Suprapubic skin (tissue), 4 donors: ENCODE results near the gene PIWIL4.
"Not testable (repeated sequence)": the region's sequence is repeated elsewhere in the genome, so short reads cannot be mapped to it uniquely, and the experiment has no call there.

ENCODE experiments used
- EP300 ChIP-seq: sonication (generic); formaldehyde crosslinking; IDR thresholded peaks from one replicate; pipeline ENCODE4 v1.6.1; 2017; ENCODE audit warnings: antibody characterized with exemption
- POLR2A ChIP-seq, 2 donors: fragments of 450-650 bp; IDR thresholded peaks; one replicate each; pipeline ENCODE4 v1.6.1; 2017; ENCODE audit warnings: antibody characterized with exemption in 2 of 2, mild to moderate bottlenecking in 2 of 2, moderate library complexity in 2 of 2
- POLR2AphosphoS5 ChIP-seq, 3 donors: sonication (generic); formaldehyde crosslinking; IDR thresholded peaks; one replicate each; pipeline ENCODE4 v1.6.1; 2017; ENCODE audit warnings: antibody characterized with exemption in 3 of 3
- TF ChIP-seq, protein P1 (sequence below), 2 donors: fragments of 200-600 bp in 1 of 2; fragments of 450-650 bp in 1 of 2; sonication (generic) in 1 of 2; IDR thresholded peaks; one replicate each; pipeline ENCODE4 v1.5.1; 2016 to 2019; ENCODE audit warnings: antibody characterized with exemption in 2 of 2, mild to moderate bottlenecking in 1 of 2, moderate library complexity in 1 of 2

DNA sequence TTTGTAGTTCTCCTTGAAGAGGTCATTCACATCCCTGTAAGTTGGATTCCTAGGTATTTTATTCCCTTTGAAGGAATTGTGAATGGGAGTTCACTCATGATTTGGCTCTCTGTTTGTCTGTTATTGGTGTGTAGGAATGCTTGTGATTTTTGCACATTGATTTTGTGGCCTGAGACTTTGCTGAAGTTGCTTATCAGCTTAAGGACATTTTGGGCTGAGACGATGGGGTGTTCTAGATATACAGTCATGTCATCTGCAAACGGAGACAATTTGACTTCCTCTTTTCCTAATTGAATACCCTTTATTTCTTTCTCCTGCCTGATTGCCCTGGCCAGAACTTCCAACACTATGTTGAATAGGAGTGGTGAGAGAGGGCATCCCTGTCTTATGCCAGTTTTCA lies 5.8 kb downstream of the PIWIL4 start:
- not testable (repeated sequence) for TF ChIP-seq EP300; POLR2A (IDR thresholded peaks at IDR 0.05); POLR2AphosphoS5 (IDR thresholded peaks at IDR 0.05)
- TF ChIP-seq, protein P1, sequence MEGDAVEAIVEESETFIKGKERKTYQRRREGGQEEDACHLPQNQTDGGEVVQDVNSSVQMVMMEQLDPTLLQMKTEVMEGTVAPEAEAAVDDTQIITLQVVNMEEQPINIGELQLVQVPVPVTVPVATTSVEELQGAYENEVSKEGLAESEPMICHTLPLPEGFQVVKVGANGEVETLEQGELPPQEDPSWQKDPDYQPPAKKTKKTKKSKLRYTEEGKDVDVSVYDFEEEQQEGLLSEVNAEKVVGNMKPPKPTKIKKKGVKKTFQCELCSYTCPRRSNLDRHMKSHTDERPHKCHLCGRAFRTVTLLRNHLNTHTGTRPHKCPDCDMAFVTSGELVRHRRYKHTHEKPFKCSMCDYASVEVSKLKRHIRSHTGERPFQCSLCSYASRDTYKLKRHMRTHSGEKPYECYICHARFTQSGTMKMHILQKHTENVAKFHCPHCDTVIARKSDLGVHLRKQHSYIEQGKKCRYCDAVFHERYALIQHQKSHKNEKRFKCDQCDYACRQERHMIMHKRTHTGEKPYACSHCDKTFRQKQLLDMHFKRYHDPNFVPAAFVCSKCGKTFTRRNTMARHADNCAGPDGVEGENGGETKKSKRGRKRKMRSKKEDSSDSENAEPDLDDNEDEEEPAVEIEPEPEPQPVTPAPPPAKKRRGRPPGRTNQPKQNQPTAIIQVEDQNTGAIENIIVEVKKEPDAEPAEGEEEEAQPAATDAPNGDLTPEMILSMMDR (IDR thresholded peaks at IDR 0.05), result not testable (repeated sequence)
